Thoracic aorta (tissue), 2 donors: ENCODE data around the gene PIGO. TPM values are rescaled to one million over a fixed set of nuclear protein-coding genes. Genes with fewer than 3 reads are reported as not detected.

Experiments
- ATAC-seq: fragments of 150-250 bp; one replicate; pipeline ENCODE4 v1.8.0; 2017; ENCODE audit warnings: low read depth; ENCODE audit not compliant: insufficient number of reproducible peaks, low FRiP score
- DNase-seq: peaks from one replicate; pipeline ENCODE4 v3.0.0-alpha.2; 2020; ENCODE audit warnings: low spot score
- H3K27ac ChIP-seq, 2 donors: fragments of 200-600 bp; sonication (generic); 1 replicate in 1 of 2; 2 replicates in 1 of 2; pipeline ENCODE4 v1.5.1; 2016; ENCODE audit warnings: mild to moderate bottlenecking in 2 of 2, moderate library complexity in 2 of 2
- H3K27me3 ChIP-seq: fragments of 200-600 bp; sonication (generic); replicated peaks from 2 replicates; pipeline ENCODE4 v1.6.0; 2016; ENCODE audit warnings: mild to moderate bottlenecking; ENCODE audit not compliant: insufficient read depth
- H3K36me3 ChIP-seq: fragments of 200-600 bp; sonication (generic); one replicate; pipeline ENCODE4 v1.5.1; 2016
- H3K4me1 ChIP-seq, 2 donors: fragments of 200-600 bp; sonication (generic); 1 replicate in 1 of 2; 2 replicates in 1 of 2; pipeline versions ENCODE4 v1.5.1 to v1.6.0; 2016; ENCODE audit warnings: low read depth in 2 of 2, mild to moderate bottlenecking in 1 of 2; ENCODE audit not compliant: control insufficient read depth in 1 of 2
- H3K4me3 ChIP-seq: fragments of 200-600 bp; sonication (generic); 2 replicates; pipeline ENCODE4 v1.5.1; 2016; ENCODE audit warnings: mild to moderate bottlenecking
- H3K9me3 ChIP-seq: fragments of 200-600 bp; sonication (generic); 2 replicates; pipeline ENCODE4 v1.5.1; 2016
- total RNA-seq, 2 donors: library from RNA; depleted of rRNA; stranded (reverse); fragments of >200 nt; gene quantifications; one replicate each; pipeline versions ENCODE4 v1.1.0 to v1.2.3, GENCODE V29; 2016
- TF ChIP-seq, protein P1 (sequence below): fragments of 200-600 bp; sonication (generic); IDR thresholded peaks from one replicate; pipeline ENCODE4 v1.5.1; 2019; ENCODE audit warnings: antibody characterized with exemption

The PIGO gene
- total RNA-seq, 2 donors from 2014 or later: 10.8 to 13.9 TPM

DNA sequence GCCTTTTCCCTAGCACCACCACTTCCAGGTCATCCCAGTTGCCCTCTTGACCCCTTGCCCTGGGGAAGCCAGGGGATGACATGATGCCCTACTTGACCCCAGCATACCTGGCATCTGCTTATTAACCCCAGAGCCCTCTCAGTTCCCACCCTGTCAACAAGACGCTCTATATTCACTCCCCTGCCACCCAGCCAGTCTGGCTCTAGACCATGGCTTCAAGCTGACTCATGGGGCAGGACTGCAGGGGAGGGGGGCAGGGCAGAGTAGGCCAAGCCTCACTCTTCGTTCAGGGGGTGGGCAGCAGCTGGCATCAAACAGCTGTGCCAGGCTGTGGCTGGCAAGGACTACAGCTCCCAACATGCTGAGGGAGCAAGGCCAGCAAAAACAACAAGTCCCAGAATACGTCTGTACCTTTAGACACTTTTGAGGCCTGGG lies 14.0 kb upstream of the PIGO start:
- Histone ChIP-seq H3K9me3 (no peaks in the 10 kb centered on the region), H3K27me3 (no peaks in the 10 kb centered on the region), H3K4me1 (peaks cover 39 to 59% of the 10 kb centered on the region in 2 donors), H3K27ac (peak overlapping the region; percentile 98 to 99), H3K36me3 (peaks cover 32% of the 10 kb centered on the region), H3K4me3 (peak overlapping the region; percentile 96)
- DNase-seq (peak; percentile 58), ATAC-seq (peak; percentile 14)
- TF ChIP-seq, protein P1, sequence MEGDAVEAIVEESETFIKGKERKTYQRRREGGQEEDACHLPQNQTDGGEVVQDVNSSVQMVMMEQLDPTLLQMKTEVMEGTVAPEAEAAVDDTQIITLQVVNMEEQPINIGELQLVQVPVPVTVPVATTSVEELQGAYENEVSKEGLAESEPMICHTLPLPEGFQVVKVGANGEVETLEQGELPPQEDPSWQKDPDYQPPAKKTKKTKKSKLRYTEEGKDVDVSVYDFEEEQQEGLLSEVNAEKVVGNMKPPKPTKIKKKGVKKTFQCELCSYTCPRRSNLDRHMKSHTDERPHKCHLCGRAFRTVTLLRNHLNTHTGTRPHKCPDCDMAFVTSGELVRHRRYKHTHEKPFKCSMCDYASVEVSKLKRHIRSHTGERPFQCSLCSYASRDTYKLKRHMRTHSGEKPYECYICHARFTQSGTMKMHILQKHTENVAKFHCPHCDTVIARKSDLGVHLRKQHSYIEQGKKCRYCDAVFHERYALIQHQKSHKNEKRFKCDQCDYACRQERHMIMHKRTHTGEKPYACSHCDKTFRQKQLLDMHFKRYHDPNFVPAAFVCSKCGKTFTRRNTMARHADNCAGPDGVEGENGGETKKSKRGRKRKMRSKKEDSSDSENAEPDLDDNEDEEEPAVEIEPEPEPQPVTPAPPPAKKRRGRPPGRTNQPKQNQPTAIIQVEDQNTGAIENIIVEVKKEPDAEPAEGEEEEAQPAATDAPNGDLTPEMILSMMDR: no peak

DNA sequence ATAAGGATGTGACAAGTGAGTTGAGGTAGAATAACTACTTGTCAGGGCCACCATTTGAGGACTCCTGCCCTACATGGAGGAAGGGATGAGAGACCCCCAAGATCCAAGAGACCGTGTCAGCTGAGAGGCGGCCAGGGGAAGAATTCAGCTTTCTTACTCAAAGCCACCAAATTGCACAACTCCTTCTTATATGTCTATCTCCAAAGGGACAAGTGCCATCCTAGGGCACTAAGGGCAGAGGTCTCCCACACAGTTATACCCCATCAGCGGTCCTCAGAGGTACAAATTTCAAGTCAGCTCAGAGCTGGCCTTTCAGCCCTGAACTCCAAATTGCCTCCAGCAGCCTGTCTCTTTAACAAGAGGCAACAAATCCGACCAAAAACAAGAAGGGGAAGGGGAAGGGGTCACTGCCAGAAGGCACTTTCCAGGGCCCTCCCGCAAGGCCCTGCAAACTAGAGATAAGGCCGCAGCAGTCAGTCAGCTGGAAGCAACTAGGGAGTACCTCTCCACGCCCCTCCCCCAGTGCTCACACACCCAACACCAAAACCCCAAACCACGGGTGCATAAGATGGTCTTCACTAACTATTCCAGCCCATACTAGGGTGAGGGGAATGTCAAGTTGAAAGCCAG lies 12.7 kb upstream of the PIGO start:
- H3K4me1 ChIP-seq: peaks cover 32 to 46% of the 10 kb centered on the region in 2 donors

DNA sequence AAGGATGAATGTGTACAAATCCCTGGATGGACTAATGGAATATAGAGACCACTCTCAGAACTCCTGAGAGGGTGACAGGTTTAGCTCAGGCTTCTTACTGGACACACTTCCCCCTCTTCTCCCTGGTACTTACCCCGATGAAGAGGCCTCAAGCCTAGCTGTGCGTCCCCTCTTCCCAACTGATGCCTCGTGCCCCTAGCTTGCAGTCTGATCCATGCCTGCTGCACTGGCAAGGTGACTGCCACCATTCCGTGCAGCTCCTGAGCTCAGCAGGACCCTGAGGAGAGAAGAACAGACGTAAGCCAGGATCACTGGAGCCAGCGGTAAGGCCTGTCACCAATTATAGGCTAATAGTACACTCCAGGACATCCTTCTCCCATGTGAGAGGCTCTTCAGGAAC lies 12.1 kb upstream of the PIGO start:
- TF ChIP-seq, protein P1: no peak
- Histone ChIP-seq H3K9me3 (no peaks in the 10 kb centered on the region), H3K27ac (no peak overlapping the region), H3K4me3 (no peak overlapping the region), H3K36me3 (peaks cover 37% of the 10 kb centered on the region), H3K27me3 (no peaks in the 10 kb centered on the region), H3K4me1 (peaks cover 30 to 47% of the 10 kb centered on the region in 2 donors)
- ATAC-seq (no peak), DNase-seq (no peak)

More for the DNA sequence above, 12.7 kb upstream of the PIGO start:
- Histone ChIP-seq H3K9me3 (no peaks in the 10 kb centered on the region), H3K4me3 (no peak overlapping the region), H3K27me3 (no peaks in the 10 kb centered on the region), H3K36me3 (peaks cover 37% of the 10 kb centered on the region), H3K27ac (peak overlapping the region; percentile 98 to 99)
- TF ChIP-seq, protein P1: no peak
- DNase-seq (no peak), ATAC-seq (no peak)

DNA sequence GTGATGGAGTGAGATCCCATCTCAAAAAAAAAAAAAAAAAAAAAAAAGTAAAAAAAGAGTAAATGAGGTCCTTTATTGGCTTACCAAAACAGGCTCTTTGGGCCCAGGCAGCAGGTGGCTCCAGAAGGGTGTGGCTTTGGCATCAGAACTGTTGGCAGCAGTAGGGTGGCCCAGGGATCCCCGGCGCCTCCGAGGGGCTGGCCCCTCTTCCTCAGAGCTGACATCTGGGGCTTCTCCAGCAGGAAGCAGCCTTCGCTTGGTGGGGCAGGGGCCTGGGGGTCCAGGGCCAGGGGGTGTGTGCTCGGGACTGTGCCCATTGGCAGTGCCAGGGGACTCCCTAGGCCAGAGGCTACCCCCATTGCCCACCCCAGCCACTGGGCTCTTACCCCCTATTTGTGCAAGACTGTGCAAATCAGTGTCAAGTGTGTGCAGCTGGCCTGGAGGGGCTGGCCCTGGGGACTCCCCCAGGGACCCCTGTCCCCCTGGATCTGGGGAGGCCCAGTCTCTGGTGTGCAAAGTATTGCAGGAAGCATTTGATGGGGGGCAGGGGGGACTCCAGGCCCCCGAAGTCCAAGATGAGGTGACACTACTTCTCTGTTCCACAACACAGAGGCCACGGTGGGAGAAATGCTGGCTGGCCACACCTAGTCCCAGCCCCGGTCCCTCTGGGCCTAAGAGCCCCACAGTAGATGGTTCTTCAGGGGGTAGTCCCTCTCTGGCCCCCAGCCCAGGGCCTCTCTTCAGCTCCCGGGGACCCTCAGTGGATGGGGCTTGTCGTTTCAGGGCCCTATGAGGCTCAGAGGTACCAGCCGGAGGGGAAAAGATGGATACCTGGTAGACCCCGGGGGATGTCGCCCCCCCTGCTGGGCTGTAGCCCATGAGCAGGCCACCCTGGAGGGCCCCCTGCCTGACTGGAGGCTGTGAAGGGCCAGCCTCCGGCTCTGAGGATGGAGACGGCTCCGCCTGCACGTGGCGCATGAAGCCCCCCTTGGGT lies 11.2 kb upstream of the PIGO start:
- TF ChIP-seq, protein P1: no peak
- Histone ChIP-seq H3K4me3 (no peak overlapping the region), H3K9me3 (no peaks in the 10 kb centered on the region), H3K4me1 (peaks cover 25 to 41% of the 10 kb centered on the region in 2 donors), H3K36me3 (peaks cover 37% of the 10 kb centered on the region), H3K27ac (no peak overlapping the region), H3K27me3 (no peaks in the 10 kb centered on the region)
- DNase-seq (no peak), ATAC-seq (no peak)

DNA sequence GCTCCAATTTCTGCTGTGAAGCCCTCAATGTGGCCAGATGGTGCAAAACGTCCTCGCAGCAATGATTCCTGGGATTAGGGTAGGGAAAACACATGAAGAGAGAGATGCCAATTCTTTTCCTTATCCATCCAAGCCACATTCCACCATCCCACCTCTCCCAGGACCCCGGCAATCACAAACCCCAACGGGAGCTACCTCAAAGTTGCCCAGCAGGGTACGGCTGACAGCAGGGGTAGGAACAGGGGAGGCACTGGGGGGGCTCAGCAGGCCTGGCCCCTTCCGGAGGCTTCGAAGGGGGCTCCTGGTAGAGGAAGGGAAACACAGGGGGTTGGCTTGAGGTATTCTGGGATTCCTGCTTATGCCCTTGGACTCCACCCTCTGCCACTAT lies 9.9 kb upstream of the PIGO start:
- no peak for DNase-seq
- peaks cover 39% of the 10 kb centered on the region for H3K36me3 ChIP-seq

More for the DNA sequence above, 9.9 kb upstream of the PIGO start:
- ATAC-seq: no peak
- TF ChIP-seq, protein P1: no peak
- H3K27ac ChIP-seq: no peak overlapping the region
- peaks cover 24 to 42% of the 10 kb centered on the region in 2 donors for H3K4me1 ChIP-seq
- no peaks in the 10 kb centered on the region for H3K9me3 ChIP-seq
- H3K27me3 ChIP-seq: no peaks in the 10 kb centered on the region
- no peak overlapping the region for H3K4me3 ChIP-seq
